IMR-90 (cell line): ENCODE measurements around the gene SKA2.

Experiments used
- MAFK ChIP-seq: IDR thresholded peaks from 2 replicates; pipeline ENCODE4 v1.6.1; 2012; ENCODE audit warnings: low read depth, low read length, improper control_type of control experiment
- TF ChIP-seq, protein P1 (sequence below): conservative IDR thresholded peaks from 2 replicates; pipeline ENCODE4 v1.5.1; 2012; ENCODE audit warnings: mild to moderate bottlenecking, low read depth, low read length, improper control_type of control experiment
- TF ChIP-seq, protein P2 (sequence below): fragments of 150-350 bp; IDR thresholded peaks from 2 replicates; pipeline ENCODE4 v1.6.1; 2017; ENCODE audit warnings: mild to moderate bottlenecking, antibody characterized with exemption, low read length, low read depth

DNA sequence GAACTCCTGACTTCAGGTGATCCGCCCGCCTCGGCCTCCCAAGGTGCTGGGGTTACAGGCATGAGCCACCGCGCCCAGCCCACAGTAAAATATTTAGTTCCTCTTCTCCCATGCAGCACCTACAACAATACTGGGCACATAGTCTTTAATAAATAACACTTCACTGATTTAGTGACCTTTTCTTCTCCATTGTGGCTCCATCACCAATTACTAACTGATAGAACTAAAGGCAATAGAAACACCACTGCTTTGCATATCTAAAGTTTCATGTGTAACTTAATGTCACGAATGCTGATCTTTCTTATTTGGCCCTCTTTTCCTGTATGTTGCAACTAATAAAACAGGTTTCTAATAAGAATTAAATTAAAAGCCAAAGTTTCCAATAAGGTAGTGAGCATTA, 87.2 kb downstream of the SKA2 start:
- TF ChIP-seq, protein P1, sequence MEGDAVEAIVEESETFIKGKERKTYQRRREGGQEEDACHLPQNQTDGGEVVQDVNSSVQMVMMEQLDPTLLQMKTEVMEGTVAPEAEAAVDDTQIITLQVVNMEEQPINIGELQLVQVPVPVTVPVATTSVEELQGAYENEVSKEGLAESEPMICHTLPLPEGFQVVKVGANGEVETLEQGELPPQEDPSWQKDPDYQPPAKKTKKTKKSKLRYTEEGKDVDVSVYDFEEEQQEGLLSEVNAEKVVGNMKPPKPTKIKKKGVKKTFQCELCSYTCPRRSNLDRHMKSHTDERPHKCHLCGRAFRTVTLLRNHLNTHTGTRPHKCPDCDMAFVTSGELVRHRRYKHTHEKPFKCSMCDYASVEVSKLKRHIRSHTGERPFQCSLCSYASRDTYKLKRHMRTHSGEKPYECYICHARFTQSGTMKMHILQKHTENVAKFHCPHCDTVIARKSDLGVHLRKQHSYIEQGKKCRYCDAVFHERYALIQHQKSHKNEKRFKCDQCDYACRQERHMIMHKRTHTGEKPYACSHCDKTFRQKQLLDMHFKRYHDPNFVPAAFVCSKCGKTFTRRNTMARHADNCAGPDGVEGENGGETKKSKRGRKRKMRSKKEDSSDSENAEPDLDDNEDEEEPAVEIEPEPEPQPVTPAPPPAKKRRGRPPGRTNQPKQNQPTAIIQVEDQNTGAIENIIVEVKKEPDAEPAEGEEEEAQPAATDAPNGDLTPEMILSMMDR, result no peak
- TF ChIP-seq, protein P2, sequence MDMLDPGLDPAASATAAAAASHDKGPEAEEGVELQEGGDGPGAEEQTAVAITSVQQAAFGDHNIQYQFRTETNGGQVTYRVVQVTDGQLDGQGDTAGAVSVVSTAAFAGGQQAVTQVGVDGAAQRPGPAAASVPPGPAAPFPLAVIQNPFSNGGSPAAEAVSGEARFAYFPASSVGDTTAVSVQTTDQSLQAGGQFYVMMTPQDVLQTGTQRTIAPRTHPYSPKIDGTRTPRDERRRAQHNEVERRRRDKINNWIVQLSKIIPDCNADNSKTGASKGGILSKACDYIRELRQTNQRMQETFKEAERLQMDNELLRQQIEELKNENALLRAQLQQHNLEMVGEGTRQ, result no peak
- no peak for TF ChIP-seq MAFK
